ENCODE data around the gene ZSWIM3.
A peak's percentile ranks its signal among the peaks of the same experiment; 100 is the strongest.
"Not testable (repeated sequence)": the region's sequence is repeated elsewhere in the genome, so short reads cannot be mapped to it uniquely, and the experiment has no call there.

Gene ZSWIM3

GRCh38 chr20:45861221-45862075 lies 4.0 kb downstream of the ZSWIM3 start:
- DNase-seq (ENCODE audit: low spot score) = no peak

- DNase-seq (ENCODE audit: low spot score) = no peak
Observed at GRCh38 chr20:45863543-45864470, 6.4 kb downstream of the ZSWIM3 start.

- no peak for DNase-seq (ENCODE audit: low spot score)
Observed at GRCh38 chr20:45866454-45866853, 9.0 kb downstream of the ZSWIM3 start.

- no peak for DNase-seq (ENCODE audit: low spot score)
Observed at GRCh38 chr20:45867136-45867818, 9.9 kb downstream of the ZSWIM3 start.

DNA sequence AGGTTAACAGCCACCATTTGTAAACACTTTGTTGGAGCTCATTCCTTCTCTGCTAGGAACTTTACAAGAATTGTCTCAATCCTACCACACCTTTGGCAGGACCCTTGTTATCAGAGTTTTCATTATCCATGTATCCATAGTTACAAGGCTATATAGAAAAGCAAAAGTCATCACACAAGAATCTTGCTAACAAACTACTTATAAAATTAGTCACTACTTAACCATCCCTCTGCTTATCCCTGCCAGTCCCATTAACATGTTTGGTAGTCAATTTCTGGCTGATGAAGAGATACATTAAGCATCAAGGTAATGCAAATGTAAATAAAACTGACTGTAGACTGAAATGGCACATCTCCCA lies 10.4 kb downstream of the ZSWIM3 start:
- no peak for DNase-seq (ENCODE audit: low spot score)

- DNase-seq (ENCODE audit: low spot score) = no peak
Observed at GRCh38 chr20:45872626-45873025, 15.2 kb downstream of the ZSWIM3 start.

GRCh38 chr20:45873409-45874103 lies 16.1 kb downstream of the ZSWIM3 start:
- DNase-seq (ENCODE audit: low spot score) = no peak

- DNase-seq (ENCODE audit: low spot score) = not testable (repeated sequence)
Observed at GRCh38 chr20:45874104-45874481, 16.7 kb downstream of the ZSWIM3 start.

DNA sequence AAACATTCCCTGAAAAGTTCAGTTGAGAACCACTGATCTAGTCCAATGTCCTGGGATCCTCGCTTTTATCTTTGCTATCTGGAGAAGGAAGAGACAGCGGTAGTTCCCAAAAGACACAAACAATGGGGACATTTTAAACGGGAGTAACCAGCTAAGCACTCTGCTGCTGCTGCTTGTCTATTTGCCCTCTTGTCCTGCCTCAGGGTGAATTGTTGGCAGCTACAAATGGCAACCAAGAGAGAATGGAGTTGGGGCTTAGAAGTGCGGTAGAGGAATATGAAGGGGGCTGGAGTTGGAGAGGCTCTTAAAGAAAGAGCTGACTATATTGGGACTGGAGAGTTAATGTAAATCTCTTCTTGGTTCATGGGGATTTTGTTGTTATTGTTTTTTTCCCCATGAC lies 17.2 kb downstream of the ZSWIM3 start:
- DNase-seq (ENCODE audit: low spot score) = no peak

- DNase-seq (ENCODE audit: low spot score) = no peak
Observed at GRCh38 chr20:45878076-45878761, 20.8 kb downstream of the ZSWIM3 start.

DNA sequence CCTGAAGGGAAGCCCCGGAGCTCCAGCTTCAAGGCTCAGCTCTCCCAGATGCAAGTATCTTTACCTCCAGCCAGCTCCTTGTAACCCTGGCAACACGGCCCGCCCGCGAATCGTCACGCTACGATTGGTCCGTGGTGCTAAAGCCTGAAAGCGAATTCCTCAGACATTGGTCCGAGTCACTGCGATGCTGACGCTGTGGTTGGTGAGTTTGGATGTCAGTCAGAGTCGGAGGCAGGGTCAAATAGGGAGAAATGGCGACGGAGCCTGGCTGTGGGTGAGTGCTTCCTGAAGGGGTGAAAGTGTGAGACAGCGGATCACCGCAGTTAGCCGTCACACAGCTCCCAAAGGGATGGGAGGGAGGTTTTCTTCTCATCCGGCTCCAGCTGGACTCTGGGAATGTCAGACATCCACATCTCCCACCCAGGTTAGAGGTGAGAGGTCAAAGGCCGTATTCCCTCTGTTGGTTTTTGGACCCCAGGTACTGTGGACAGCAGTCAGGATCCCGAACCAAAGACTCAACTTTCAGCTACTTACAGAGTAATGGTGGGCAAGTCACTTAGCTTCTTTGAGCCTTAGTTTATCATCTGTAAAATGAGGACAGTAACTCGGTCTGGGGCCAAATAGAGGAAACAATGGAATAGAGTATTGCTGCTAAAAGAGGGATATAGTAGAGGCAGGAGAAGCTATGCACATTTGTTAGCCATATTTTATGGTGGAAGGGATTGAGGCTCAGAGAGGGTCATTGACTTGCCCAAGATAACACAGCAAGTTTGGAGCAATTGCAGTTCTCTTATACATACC lies 23.8 kb downstream of the ZSWIM3 start, which contains the start of gene ZSWIM1:
TSS of gene ZSWIM1 (plus strand) at position 240 of the 801 bp plus-strand sequence. CDS start 1,366 bp downstream, outside the sequence.
- DNase-seq (ENCODE audit: low spot score) = peak; percentile 99

- no peak for DNase-seq (ENCODE audit: low spot score)
Observed at GRCh38 chr20:45882469-45883099, 25.2 kb downstream of the ZSWIM3 start.

DNA sequence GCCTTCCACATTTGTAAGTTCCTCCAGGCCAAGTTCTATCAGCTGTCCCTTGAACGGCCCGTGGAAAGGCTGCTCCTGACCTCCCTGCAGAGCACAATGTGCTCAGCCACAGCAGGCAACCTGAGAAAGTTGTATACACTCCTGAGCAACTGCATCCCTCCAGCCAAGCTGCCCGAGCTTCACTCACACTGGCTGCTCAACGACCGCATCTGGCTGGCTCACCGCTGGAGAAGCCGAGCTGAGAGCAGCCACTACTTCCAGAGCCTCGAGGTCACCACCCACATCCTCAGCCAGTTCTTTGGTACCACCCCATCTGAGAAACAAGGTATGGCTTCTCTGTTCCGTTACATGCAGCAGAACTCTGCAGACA lies 25.7 kb downstream of the ZSWIM3 start:
- DNase-seq (ENCODE audit: low spot score) = no peak

- no peak for DNase-seq (ENCODE audit: low spot score)
Observed at GRCh38 chr20:45886590-45887345, 29.4 kb downstream of the ZSWIM3 start.

DNA sequence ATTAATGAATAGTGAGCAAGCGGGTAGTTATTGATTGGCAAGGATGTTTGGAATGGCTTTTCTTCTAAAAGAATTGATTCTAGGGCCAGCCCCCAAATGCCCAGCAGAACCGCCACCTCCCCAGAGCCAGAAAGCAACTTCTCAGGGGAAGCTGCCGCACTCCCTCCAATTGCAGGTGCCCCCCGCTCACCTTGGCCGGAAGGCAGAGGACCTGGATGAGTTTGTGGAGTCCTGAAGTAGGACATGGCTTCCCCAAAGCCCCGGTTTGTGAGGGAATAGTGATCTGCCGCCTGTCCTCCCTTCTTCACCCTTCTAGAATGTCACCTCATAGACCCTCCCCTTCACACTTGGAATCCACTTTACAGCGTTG lies 29.9 kb downstream of the ZSWIM3 start, which contains the start of gene SPATA25:
TSS of gene SPATA25 (minus strand) at position 277 of the 370 bp plus-strand sequence. CDS start at position 245, 32 bp downstream.
- DNase-seq (ENCODE audit: low spot score) = no peak

DNA sequence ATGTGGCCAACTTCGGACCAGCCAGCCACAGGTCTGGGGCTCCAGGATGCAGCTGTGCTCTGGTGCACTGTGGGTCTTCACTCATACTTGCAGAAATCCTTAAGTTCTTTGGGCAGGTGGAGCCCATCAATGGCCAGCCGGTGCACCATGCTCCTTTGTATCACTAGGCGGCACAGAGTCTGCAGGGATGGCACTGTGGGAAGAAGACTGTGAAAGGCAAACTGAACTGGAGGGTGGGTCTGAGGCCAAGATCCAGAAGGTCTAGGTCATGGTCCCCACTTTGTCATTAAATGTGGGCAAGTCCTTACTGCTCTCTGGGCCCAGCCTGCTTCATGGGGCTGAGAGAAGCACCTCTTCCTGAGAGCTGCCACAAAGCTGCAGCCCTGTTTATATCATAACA lies 31.3 kb downstream of the ZSWIM3 start:
- no peak for DNase-seq (ENCODE audit: low spot score)

- peak; percentile 63 for DNase-seq (ENCODE audit: low spot score)
Observed at GRCh38 chr20:45890077-45890984, 32.9 kb downstream of the ZSWIM3 start.
